GM03348 (cell line): ENCODE results near the gene PHF3.

Source experiments
- DNase-seq: peaks from one replicate; pipeline ENCODE4 v3.0.0; 2012; ENCODE audit warnings: low spot score

The PHF3 gene

DNA sequence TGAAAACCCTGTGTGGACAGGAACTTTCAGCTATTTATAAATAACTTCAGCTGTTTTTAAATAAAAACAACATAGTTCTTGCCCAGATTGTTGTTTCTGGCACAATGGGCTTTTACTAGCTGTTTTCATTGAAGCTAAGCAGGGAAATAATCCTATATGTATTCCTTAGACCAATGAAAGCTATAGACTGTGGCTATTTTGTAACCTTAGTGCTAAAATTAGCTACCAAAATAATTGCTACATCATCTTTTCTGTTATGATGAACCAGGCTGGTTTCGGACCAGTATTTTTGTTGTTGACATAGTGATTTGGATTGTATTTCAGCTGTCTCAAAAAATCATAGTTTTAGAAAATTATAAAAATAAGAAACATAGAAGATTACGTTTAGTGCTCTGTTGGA, 13.7 kb downstream of the PHF3 start:
- DNase-seq: no peak

GRCh38 chr6:63649847-63650265, 14.3 kb downstream of the PHF3 start:
- no peak for DNase-seq

GRCh38 chr6:63652980-63653379, 17.4 kb downstream of the PHF3 start:
- no peak for DNase-seq

GRCh38 chr6:63660757-63661156, 25.2 kb downstream of the PHF3 start:
- no peak for DNase-seq

DNA sequence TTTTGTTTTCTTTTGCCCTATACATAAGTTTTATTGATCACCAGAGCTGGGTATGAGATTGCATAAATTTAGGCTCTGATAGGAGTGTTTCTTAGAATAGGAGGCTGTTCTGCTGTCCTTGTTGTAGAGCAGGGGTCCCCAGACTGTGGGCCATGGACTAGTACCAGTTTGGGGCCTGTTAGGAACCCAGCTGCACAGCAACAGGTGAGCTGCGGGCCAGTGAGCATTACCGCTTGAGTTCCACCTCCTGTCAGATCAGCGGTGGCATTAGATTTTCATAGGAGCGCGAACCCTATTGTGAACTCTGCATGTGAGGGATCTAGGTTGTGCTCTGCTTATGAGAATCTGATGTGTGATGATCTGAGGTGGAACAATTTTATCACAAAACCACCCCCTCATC, 26.2 kb downstream of the PHF3 start:
- DNase-seq: no peak

DNA sequence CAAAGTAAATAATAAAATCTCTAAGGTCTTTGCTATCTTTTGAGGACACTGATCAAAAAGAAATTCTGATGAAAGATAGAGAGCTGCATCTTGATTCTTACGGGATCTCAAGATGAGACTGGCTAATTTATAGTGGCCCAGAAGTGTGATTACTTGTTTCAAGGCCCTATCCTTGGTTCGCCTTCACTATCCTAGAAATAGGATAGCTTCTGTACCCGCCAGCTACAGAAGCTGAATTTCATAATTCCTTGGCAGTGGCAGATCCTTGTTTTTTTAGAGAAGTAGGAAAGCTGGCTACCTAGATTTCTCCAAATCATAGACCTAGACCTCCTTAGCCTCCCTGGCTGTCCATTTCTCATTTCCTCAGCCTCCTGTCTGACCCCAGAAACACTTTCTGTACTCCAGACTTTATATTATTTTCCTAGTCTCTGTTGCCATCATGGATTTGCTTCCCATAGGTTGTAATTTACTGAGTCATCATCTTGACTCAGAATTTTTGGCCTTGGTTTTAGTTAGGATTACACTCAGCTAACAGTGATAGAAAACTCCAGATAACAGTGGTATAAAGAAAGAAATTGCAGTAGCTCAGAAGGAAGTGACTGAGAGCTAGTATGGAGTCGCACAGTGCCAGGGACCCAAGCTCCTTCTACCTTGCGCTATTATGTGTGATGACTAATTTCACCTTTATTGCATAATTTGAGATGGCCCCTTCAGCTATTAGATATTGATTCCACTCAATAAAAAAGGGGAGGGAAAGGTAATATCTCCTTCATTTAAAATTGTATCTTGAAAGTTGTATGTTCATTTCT, 27.7 kb downstream of the PHF3 start:
- peak; percentile 43 for DNase-seq

GRCh38 chr6:63663956-63664281, 28.3 kb downstream of the PHF3 start:
- DNase-seq: no peak

- no peak for DNase-seq
These were observed 35.6 kb downstream of the PHF3 start for GRCh38 chr6:63671098-63671754.

GRCh38 chr6:63672582-63673129, 37.1 kb downstream of the PHF3 start:
- no peak for DNase-seq

GRCh38 chr6:63673692-63674091, 38.1 kb downstream of the PHF3 start:
- no peak for DNase-seq

GRCh38 chr6:63674635-63675034, 39.0 kb downstream of the PHF3 start:
- no peak for DNase-seq

GRCh38 chr6:63675138-63675537, 39.5 kb downstream of the PHF3 start:
- no peak for DNase-seq

- no peak for DNase-seq
These were observed 41.0 kb downstream of the PHF3 start for GRCh38 chr6:63676412-63677114.

- peak; percentile 7 for DNase-seq
These were observed 41.7 kb downstream of the PHF3 start for GRCh38 chr6:63677282-63677681.

DNA sequence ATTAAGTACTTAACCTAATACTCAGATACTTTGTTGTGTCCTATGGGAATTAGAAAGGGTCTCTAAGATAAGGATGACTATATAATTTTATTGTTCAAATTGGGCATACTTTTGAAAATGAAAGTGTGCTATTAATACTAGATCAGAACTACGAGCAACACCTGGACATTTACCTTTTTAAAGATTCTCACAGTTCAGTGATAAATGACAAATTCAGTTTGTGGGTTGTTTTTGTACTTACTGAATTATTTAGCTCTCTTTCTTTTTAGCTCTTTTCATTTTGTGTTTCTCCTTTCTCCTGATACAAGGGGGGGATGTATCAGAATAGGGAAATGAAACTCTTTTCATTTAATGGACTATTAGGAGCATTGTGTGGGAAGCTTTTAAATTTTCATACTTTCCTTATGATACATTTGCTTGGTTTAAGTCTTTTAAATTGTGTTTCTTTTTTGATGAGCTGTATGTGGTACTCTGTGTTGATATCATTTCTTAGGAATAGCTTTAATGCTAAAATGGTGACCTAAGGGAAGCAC, 47.5 kb downstream of the PHF3 start:
- DNase-seq: no peak

GRCh38 chr6:63685446-63686379, 50.1 kb downstream of the PHF3 start:
- DNase-seq: no peak

GRCh38 chr6:63689421-63689820, 53.8 kb downstream of the PHF3 start:
- DNase-seq: no peak

DNA sequence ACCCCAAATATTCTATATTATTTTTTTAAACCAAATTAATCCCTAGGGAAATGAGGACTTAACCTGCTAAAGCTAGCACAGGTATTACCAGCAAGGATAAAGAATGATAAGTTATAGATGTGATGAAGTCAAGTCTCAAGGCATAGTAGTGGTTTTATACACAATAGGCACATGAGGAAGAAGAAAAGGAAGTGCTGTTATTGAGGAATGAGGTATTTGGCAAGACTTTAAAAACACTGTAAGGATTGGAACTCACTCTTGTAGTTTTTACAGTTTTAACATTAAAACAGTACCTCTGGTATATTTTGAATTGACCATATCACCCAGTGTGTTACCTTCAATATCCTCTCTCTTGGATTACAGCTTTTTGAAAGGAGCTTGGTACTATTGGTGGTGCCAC, 54.6 kb downstream of the PHF3 start:
- DNase-seq: no peak

GRCh38 chr6:63705707-63706106, 70.1 kb downstream of the PHF3 start:
- no peak for DNase-seq

DNA sequence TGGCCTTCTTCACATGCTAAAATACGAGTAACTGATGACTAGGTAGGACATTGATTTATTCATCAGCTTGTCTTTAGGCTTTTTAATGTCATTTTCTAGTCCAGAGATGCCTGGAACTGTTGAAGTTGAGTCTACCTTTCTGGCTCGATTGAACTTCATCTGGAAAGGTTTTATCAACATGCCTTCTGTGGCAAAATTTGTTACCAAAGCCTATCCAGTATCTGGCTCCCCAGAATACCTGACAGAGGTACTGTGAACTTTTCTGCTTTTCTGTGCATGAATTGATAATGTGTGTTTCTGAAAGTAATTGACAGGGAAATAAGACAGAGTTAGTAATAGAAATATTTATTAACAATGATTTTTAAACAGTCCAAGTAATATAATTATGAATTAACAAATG, 71.0 kb downstream of the PHF3 start:
- no peak for DNase-seq

- no peak for DNase-seq
These were observed 73.0 kb downstream of the PHF3 start for GRCh38 chr6:63708631-63709030.

DNA sequence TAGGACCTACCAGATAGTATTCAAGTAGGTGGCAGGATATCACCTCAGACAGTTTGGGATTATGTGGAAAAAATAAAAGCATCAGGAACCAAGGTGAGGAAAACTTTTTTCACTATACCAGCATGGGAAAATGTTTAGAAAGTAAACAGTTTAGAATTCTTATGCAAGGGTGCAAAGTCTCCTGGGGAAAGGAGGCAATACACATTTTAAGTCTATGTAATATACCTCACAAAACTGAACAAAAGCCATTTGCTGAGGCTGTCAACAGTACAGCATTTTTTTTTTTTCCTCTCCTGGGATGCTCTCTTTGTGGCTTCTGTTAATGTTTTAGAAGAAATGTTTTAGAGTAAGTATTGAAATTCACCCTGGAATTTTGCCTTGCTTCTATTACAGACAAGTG, 73.5 kb downstream of the PHF3 start:
- no peak for DNase-seq
